Measurements from ENCODE around the gene LONP2.
"Not testable (repeated sequence)": the region's sequence is repeated elsewhere in the genome, so short reads cannot be mapped to it uniquely, and the experiment has no call there.

LONP2 gene

DNA sequence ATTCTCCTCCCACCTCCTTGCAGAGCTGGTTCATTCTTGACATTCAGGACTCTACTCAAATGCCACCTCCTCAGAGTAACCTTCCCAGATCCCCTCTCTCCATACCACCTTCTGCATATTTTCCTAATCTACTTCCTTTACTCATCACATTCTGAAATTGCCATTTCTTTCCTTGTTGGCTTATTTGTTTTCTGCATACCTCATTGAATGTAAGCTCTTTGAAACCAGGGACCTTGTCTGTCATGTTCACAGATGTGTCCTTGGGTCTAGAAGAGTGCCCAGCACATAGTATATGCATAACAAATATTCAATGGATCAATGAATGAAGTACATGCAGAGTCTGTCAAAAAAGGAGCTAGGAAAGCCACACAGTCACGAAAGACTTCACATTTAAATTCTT lies 7.8 kb upstream of the LONP2 start:
- TF ChIP-seq, protein P1, sequence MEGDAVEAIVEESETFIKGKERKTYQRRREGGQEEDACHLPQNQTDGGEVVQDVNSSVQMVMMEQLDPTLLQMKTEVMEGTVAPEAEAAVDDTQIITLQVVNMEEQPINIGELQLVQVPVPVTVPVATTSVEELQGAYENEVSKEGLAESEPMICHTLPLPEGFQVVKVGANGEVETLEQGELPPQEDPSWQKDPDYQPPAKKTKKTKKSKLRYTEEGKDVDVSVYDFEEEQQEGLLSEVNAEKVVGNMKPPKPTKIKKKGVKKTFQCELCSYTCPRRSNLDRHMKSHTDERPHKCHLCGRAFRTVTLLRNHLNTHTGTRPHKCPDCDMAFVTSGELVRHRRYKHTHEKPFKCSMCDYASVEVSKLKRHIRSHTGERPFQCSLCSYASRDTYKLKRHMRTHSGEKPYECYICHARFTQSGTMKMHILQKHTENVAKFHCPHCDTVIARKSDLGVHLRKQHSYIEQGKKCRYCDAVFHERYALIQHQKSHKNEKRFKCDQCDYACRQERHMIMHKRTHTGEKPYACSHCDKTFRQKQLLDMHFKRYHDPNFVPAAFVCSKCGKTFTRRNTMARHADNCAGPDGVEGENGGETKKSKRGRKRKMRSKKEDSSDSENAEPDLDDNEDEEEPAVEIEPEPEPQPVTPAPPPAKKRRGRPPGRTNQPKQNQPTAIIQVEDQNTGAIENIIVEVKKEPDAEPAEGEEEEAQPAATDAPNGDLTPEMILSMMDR (IDR thresholded peaks at IDR 0.05; ENCODE audit: insufficient read depth, missing control alignments) = no peak
- no peak for FAIRE-seq

DNA sequence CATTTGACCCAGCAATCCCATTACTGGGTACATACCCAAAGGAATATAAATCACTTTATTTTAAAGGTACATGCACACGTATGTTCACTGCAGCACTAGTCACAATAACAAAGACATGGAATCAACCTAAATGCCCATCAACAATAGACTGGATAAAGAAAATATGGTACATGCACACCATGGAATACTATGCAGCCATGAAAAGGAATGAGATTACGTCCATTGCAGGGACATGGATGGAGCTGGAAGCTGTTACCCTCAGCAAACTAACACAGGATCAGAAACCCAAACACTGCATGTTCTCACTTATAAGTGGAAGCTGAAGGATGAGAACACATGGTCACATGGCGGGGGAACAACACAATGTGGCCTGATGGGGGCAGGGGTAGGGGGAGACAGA lies 4.0 kb upstream of the LONP2 start:
- DNase-seq (ENCODE audit: insufficient read length, low spot score); FAIRE-seq: not testable (repeated sequence)

More for the DNA sequence above, 7.8 kb upstream of the LONP2 start:
- DNase-seq (ENCODE audit: insufficient read length, low spot score) = no peak

DNA sequence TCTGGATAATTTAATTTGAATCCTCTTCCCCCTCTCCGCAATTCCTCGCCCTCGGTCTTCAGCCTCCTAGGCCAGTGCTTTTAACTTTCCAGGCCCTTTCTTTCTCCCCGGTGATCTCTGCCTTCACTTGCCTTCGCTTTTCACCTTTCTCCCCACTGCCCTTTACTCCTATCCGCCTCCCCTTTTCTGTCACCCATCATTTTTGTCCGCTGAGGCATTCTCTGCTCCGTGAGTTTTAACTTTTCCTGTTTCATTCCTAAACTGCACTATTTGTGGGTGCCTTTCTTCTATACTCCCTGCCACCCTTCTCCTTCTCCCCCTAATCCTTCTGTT lies 729 bp downstream of the LONP2 start:
- FAIRE-seq (no peak), DNase-seq (ENCODE audit: insufficient read length, low spot score) (no peak)
- TF ChIP-seq, protein P1 (IDR thresholded peaks at IDR 0.05; ENCODE audit: insufficient read depth, missing control alignments) = no peak

DNA sequence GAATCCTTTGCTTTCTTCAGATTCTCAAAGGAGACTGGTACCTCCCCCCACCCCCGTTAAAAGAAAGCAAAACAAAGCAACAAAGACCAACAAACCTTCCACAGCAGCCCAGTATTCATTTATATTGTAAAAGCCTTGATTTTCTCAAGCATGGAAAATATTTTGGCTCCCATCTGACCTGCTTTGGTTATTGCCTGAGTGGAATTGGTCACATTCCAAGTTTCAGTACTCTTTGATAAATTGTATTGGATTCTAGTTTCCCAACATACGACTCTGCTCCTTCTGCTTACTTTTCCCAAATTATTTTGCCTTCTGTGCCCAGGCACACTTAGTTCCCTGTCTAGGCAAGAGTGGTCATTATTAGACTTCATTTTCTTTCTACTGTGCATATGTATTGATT lies 2.0 kb downstream of the LONP2 start:
- no peak for FAIRE-seq
- TF ChIP-seq, protein P1 (IDR thresholded peaks at IDR 0.05; ENCODE audit: insufficient read depth, missing control alignments) = no peak
- DNase-seq (ENCODE audit: insufficient read length, low spot score) = no peak

DNA sequence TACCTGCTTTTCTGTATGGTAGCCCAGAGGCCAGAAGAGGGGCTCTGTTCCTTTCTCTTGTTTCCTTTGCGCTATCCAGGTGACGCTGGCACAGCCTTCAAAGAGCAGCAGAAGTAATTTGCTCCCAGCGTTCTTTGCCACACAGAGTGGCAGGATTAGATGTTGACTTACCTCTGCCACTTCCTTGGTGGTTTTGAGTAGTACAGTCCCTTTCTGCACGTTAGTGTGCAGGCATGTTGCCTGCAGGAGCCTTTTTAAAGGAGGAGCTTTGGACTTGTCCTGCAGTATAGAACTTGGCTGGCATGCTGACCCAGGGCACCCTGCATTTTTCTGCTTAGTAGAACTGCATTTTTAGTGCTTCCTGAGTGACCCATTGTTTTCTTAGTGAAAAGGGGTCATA lies 3.2 kb downstream of the LONP2 start, which contains the start of gene ABCC11:
TSS of gene ABCC11 (minus strand) at position 229 of the 400 bp plus-strand sequence. CDS start 15,618 bp downstream, outside the sequence.
- FAIRE-seq = no peak

DNA sequence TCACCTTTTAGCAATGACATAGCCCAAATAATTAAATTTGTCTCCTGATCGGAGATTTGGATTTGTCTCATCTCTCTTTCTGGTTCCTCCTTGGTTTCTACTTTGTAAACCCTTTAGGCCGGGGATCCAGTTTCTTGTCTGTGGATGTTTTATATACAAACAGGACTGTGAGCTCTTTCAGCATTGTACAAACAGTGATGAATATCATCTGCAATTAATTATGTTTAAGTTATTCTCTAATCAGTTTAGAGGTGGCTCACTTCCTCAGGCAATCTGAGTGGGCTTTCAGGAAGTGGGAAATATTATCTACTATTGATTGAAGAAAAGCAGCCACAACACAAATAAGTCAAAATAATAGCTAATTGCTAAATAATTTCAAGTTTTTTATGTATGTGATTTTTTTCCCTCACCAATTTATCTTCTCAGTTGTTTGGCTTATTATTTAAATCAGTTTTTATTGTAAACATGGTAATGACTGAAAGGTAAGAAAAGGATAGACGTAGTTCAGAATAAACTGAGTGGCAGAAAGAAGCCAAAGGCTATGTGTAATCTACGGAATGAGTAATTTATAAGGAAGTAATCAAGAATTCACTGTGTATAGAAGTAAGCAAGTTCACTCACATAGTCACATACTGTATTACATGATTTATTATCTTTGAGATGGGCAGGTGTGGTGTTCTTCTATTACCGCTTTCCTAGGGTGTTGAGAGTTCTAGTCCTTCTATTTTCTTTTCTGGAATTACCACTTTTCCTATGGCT lies 6.6 kb downstream of the LONP2 start:
- no peak for DNase-seq (ENCODE audit: insufficient read length, low spot score)
- TF ChIP-seq, protein P1 (IDR thresholded peaks at IDR 0.05; ENCODE audit: insufficient read depth, missing control alignments) = no peak
- no peak for FAIRE-seq

More for the DNA sequence above, 3.2 kb downstream of the LONP2 start, which contains the start of gene ABCC11:
- TF ChIP-seq, protein P1 (IDR thresholded peaks at IDR 0.05; ENCODE audit: insufficient read depth, missing control alignments) = no peak
- no peak for DNase-seq (ENCODE audit: insufficient read length, low spot score)

DNA sequence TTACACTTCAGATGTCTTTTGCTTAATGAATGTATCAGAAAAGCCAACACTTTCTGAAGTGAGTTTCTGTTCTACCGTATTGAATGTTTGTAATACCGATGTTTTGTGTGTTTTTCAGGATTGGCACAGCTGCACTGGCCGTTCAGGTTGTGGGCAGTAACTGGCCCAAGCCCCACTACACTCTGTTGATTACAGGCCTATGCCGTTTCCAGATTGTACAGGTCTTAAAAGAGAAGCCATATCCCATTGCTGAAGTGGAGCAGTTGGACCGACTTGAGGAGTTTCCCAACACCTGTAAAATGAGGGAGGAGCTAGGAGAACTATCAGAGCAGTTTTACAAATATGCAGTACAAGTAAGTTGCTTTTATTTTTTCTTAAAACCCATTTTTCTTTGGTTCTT lies 7.9 kb downstream of the LONP2 start:
- DNase-seq (ENCODE audit: insufficient read length, low spot score) = no peak
- TF ChIP-seq, protein P1 (IDR thresholded peaks at IDR 0.05; ENCODE audit: insufficient read depth, missing control alignments) = no peak
- FAIRE-seq = no peak
